ENCODE measurements around the gene SLC9A1.
A peak's percentile ranks its signal among the peaks of the same experiment; 100 is the strongest.

SLC9A1 gene

GRCh38 chr1:27144920-27145661 lies 9.8 kb downstream of the SLC9A1 start:
- peaks cover 28% of the 10 kb centered on the region for H3K4me1 Mint-ChIP-seq (ENCODE audit: low read depth)
- no peak overlapping the region for H3K27ac Mint-ChIP-seq
- H3K4me3 Mint-ChIP-seq, result no peak overlapping the region
- H3K36me3 Mint-ChIP-seq (ENCODE audit: low read depth), result peaks cover 13% of the 10 kb centered on the region
- H3K27me3 Mint-ChIP-seq (ENCODE audit: low read depth), result no peaks in the 10 kb centered on the region
- H3K9me3 Mint-ChIP-seq, result no peaks in the 10 kb centered on the region

- Mint-ChIP-seq H3K4me3 (no peak overlapping the region), H3K27me3 (ENCODE audit: low read depth) (no peaks in the 10 kb centered on the region), H3K36me3 (ENCODE audit: low read depth) (peaks cover 13% of the 10 kb centered on the region), H3K27ac (no peak overlapping the region), H3K9me3 (no peaks in the 10 kb centered on the region), H3K4me1 (ENCODE audit: low read depth) (peaks cover 24% of the 10 kb centered on the region)
Observed at GRCh38 chr1:27144049-27144748, 10.7 kb downstream of the SLC9A1 start.

GRCh38 chr1:27143401-27143800 lies 11.5 kb downstream of the SLC9A1 start:
- H3K27me3 Mint-ChIP-seq (ENCODE audit: low read depth), result no peaks in the 10 kb centered on the region
- no peak overlapping the region for H3K27ac Mint-ChIP-seq
- no peak overlapping the region for H3K4me3 Mint-ChIP-seq
- peaks cover 21% of the 10 kb centered on the region for H3K4me1 Mint-ChIP-seq (ENCODE audit: low read depth)
- no peaks in the 10 kb centered on the region for H3K9me3 Mint-ChIP-seq
- H3K36me3 Mint-ChIP-seq (ENCODE audit: low read depth), result peaks cover 15% of the 10 kb centered on the region

- no peak overlapping the region for H3K27ac Mint-ChIP-seq
Observed at GRCh38 chr1:27142464-27142863, 12.5 kb downstream of the SLC9A1 start.

GRCh38 chr1:27141266-27142003 lies 13.5 kb downstream of the SLC9A1 start:
- peaks cover 35% of the 10 kb centered on the region for H3K4me1 Mint-ChIP-seq (ENCODE audit: low read depth)

More at GRCh38 chr1:27142464-27142863, 12.5 kb downstream of the SLC9A1 start:
- no peaks in the 10 kb centered on the region for H3K9me3 Mint-ChIP-seq
- H3K27me3 Mint-ChIP-seq (ENCODE audit: low read depth), result no peaks in the 10 kb centered on the region
- H3K4me1 Mint-ChIP-seq (ENCODE audit: low read depth), result peaks cover 26% of the 10 kb centered on the region
- peaks cover 19% of the 10 kb centered on the region for H3K36me3 Mint-ChIP-seq (ENCODE audit: low read depth)
- H3K4me3 Mint-ChIP-seq, result no peak overlapping the region

GRCh38 chr1:27139980-27140379 lies 14.9 kb downstream of the SLC9A1 start:
- no peak overlapping the region for H3K4me3 Mint-ChIP-seq
- peaks cover 14% of the 10 kb centered on the region for H3K36me3 Mint-ChIP-seq (ENCODE audit: low read depth)
- no peak overlapping the region for H3K27ac Mint-ChIP-seq
- H3K4me1 Mint-ChIP-seq (ENCODE audit: low read depth), result peaks cover 45% of the 10 kb centered on the region
- no peaks in the 10 kb centered on the region for H3K9me3 Mint-ChIP-seq
- no peaks in the 10 kb centered on the region for H3K27me3 Mint-ChIP-seq (ENCODE audit: low read depth)

More at GRCh38 chr1:27141266-27142003, 13.5 kb downstream of the SLC9A1 start:
- Mint-ChIP-seq H3K27me3 (ENCODE audit: low read depth) (no peaks in the 10 kb centered on the region), H3K27ac (no peak overlapping the region), H3K36me3 (ENCODE audit: low read depth) (peaks cover 21% of the 10 kb centered on the region), H3K9me3 (no peaks in the 10 kb centered on the region), H3K4me3 (no peak overlapping the region)

GRCh38 chr1:27138927-27139326 lies 16.0 kb downstream of the SLC9A1 start:
- no peaks in the 10 kb centered on the region for H3K27me3 Mint-ChIP-seq (ENCODE audit: low read depth)
- H3K9me3 Mint-ChIP-seq, result no peaks in the 10 kb centered on the region
- no peak overlapping the region for H3K4me3 Mint-ChIP-seq
- peaks cover 47% of the 10 kb centered on the region for H3K4me1 Mint-ChIP-seq (ENCODE audit: low read depth)
- peaks cover 11% of the 10 kb centered on the region for H3K36me3 Mint-ChIP-seq (ENCODE audit: low read depth)
- H3K27ac Mint-ChIP-seq, result peak overlapping the region; percentile 39

GRCh38 chr1:27138368-27138767 lies 16.6 kb downstream of the SLC9A1 start:
- H3K9me3 Mint-ChIP-seq, result no peaks in the 10 kb centered on the region
- peak overlapping the region; percentile 99 for H3K27ac Mint-ChIP-seq
- peaks cover 11% of the 10 kb centered on the region for H3K36me3 Mint-ChIP-seq (ENCODE audit: low read depth)
- H3K4me3 Mint-ChIP-seq, result peak overlapping the region; percentile 23
- peaks cover 47% of the 10 kb centered on the region for H3K4me1 Mint-ChIP-seq (ENCODE audit: low read depth)
- H3K27me3 Mint-ChIP-seq (ENCODE audit: low read depth), result no peaks in the 10 kb centered on the region

GRCh38 chr1:27137544-27138075 lies 17.3 kb downstream of the SLC9A1 start:
- Mint-ChIP-seq H3K27ac (peak overlapping the region; percentile 99), H3K9me3 (no peaks in the 10 kb centered on the region), H3K27me3 (ENCODE audit: low read depth) (no peaks in the 10 kb centered on the region), H3K4me3 (peak overlapping the region; percentile 82), H3K4me1 (ENCODE audit: low read depth) (peaks cover 41% of the 10 kb centered on the region), H3K36me3 (ENCODE audit: low read depth) (peaks cover 11% of the 10 kb centered on the region)

- Mint-ChIP-seq H3K27ac (peak overlapping the region; percentile 99), H3K4me3 (peak overlapping the region; percentile 82), H3K9me3 (no peaks in the 10 kb centered on the region), H3K36me3 (ENCODE audit: low read depth) (peaks cover 11% of the 10 kb centered on the region), H3K27me3 (ENCODE audit: low read depth) (no peaks in the 10 kb centered on the region), H3K4me1 (ENCODE audit: low read depth) (peaks cover 40% of the 10 kb centered on the region)
Observed at GRCh38 chr1:27136998-27137542, 17.9 kb downstream of the SLC9A1 start.

- Mint-ChIP-seq H3K36me3 (ENCODE audit: low read depth) (peaks cover 11% of the 10 kb centered on the region), H3K27ac (peak overlapping the region; percentile 99), H3K9me3 (no peaks in the 10 kb centered on the region), H3K4me1 (ENCODE audit: low read depth) (peaks cover 38% of the 10 kb centered on the region), H3K27me3 (ENCODE audit: low read depth) (no peaks in the 10 kb centered on the region), H3K4me3 (peak overlapping the region; percentile 82)
Observed at GRCh38 chr1:27136236-27136551, 18.7 kb downstream of the SLC9A1 start.

GRCh38 chr1:27135541-27136235 lies 19.2 kb downstream of the SLC9A1 start:
- H3K36me3 Mint-ChIP-seq (ENCODE audit: low read depth), result peaks cover 11% of the 10 kb centered on the region
- no peaks in the 10 kb centered on the region for H3K9me3 Mint-ChIP-seq
- peaks cover 38% of the 10 kb centered on the region for H3K4me1 Mint-ChIP-seq (ENCODE audit: low read depth)
- H3K4me3 Mint-ChIP-seq, result no peak overlapping the region
- peak overlapping the region; percentile 99 for H3K27ac Mint-ChIP-seq
- H3K27me3 Mint-ChIP-seq (ENCODE audit: low read depth), result no peaks in the 10 kb centered on the region

GRCh38 chr1:27133991-27134390 lies 20.9 kb downstream of the SLC9A1 start:
- H3K36me3 Mint-ChIP-seq (ENCODE audit: low read depth), result peaks cover 11% of the 10 kb centered on the region
- no peak overlapping the region for H3K27ac Mint-ChIP-seq
- no peaks in the 10 kb centered on the region for H3K27me3 Mint-ChIP-seq (ENCODE audit: low read depth)
- H3K9me3 Mint-ChIP-seq, result no peaks in the 10 kb centered on the region
- peaks cover 33% of the 10 kb centered on the region for H3K4me1 Mint-ChIP-seq (ENCODE audit: low read depth)
- no peak overlapping the region for H3K4me3 Mint-ChIP-seq

GRCh38 chr1:27133158-27133557 lies 21.8 kb downstream of the SLC9A1 start:
- H3K4me1 Mint-ChIP-seq (ENCODE audit: low read depth), result peaks cover 28% of the 10 kb centered on the region
- no peak overlapping the region for H3K4me3 Mint-ChIP-seq
- no peaks in the 10 kb centered on the region for H3K9me3 Mint-ChIP-seq
- peaks cover 8% of the 10 kb centered on the region for H3K36me3 Mint-ChIP-seq (ENCODE audit: low read depth)
- H3K27ac Mint-ChIP-seq, result peak overlapping the region; percentile 62
- no peaks in the 10 kb centered on the region for H3K27me3 Mint-ChIP-seq (ENCODE audit: low read depth)

Measured in T-helper 1 cell treated with Interleukin-12 subunit alpha and Interleukin-12 subunit beta and Interleukin-4 antibody, amounts not matched to agents 30 μg/mL and 1 μg/mL, for 36 hours (primary cell).